Naive thymus-derived CD8-positive, alpha-beta T cell (primary cell): Measurements from ENCODE around the gene GAPDHS. TPM values are rescaled to one million over a fixed set of nuclear protein-coding genes. Genes with fewer than 3 reads are reported as not detected.

Experiments used
- ATAC-seq, 2 donors: fragments of 150-1000 bp; cut with Tn5 transposase in 1 of 2; sonication (Bioruptor Pico), chemical (Tn5 transposase) in 1 of 2; 1 replicate in 1 of 2; 2 replicates in 1 of 2; pipeline ENCODE4 v1.10.0; 2021; ENCODE audit warnings: mild to moderate bottlenecking in 2 of 2, moderate library complexity in 2 of 2
- POLR2A ChIA-PET: fragments of 350-600 bp; sonication (Branson Sonifier 250); formaldehyde crosslinking; loops from one replicate; lab custom pipeline; 2021; ENCODE audit warnings: antibody characterized with exemption; lab: Charles Lee
- DNase-seq, 10 donors: peaks; one replicate each; pipeline versions ENCODE4 v3.0.0 to v3.0.0-alpha.2; 2020 to 2022
- H3K27ac Mint-ChIP-seq, 10 donors: one replicate each; pipeline ENCODE4 v1.8.0; 2020 to 2022; ENCODE audit warnings: mild to moderate bottlenecking in 10 of 10, mixed read lengths in 10 of 10, moderate library complexity in 4 of 10, inconsistent platforms in 1 of 10
- H3K27me3 Mint-ChIP-seq, 5 donors: one replicate each; pipeline ENCODE4 v1.8.0; 2021 to 2022; ENCODE audit warnings: mixed read lengths in 5 of 5
- H3K36me3 Mint-ChIP-seq, 3 donors: one replicate each; pipeline ENCODE4 v1.8.0; 2020 to 2022; ENCODE audit warnings: mixed read lengths in 3 of 3, mild to moderate bottlenecking in 2 of 3, inconsistent platforms in 1 of 3
- H3K4me1 Mint-ChIP-seq, 4 donors: one replicate each; pipeline ENCODE4 v1.8.0; 2021 to 2022; ENCODE audit warnings: mixed read lengths in 4 of 4
- H3K4me3 Mint-ChIP-seq, 10 donors: one replicate each; pipeline ENCODE4 v1.8.0; 2020 to 2022; ENCODE audit warnings: mild to moderate bottlenecking in 10 of 10, mixed read lengths in 10 of 10, moderate library complexity in 6 of 10, inconsistent platforms in 1 of 10
- H3K9me3 Mint-ChIP-seq, 9 donors: one replicate each; pipeline ENCODE4 v1.8.0; 2020 to 2022; ENCODE audit warnings: mixed read lengths in 9 of 9, mild to moderate bottlenecking in 3 of 9, inconsistent platforms in 1 of 9, moderate library complexity in 1 of 9
- polyA plus RNA-seq, 3 donors: library from polyadenylated mRNA; unstranded; fragments of 300-500 nt; fragmentation: Illumina TruSeq; gene quantifications; one replicate each; pipeline ENCODE4 v1.2.3, GENCODE V29; 2021
- total RNA-seq, 8 experiments: library from RNA in 2 of 8; stranded (reverse) in 2 of 8; gene quantifications; one replicate each; pipeline ENCODE4 v1.2.3 and lab custom pipeline; 2021 to 2026

GAPDHS gene
- total and polyA plus RNA-seq, 5 experiments from 2014 or later, result not detected

DNA sequence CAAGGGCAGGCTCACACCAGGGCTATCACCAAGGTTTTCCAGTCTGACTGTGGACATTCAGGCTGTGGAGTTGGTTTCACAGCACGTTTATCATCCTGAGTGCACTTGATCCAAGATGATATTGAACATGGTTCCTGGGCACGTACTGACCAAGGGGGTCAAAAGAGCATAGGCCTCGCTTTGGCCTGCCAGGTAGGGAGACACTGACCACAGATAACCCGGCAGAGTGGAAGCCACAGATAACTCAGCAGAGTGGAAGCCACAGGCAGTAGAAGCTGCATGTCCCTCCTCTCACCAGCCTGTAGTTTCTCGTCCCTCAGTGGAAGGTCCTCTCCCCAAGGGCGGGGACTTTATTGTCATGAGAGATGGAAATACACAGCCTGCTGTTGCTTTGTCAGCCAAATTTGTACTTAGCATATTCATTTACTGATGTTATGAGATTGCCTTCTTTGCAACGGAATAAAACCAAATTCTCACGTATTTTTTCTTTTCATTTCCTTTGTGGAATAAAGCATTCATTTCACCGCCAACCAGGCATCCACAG is 34.2 kb upstream of the GAPDHS start:
- POLR2A ChIA-PET, result no interaction called here
- Mint-ChIP-seq H3K27me3 (peaks cover 0 to 18% (median 9%) of the 10 kb centered on the region in 5 donors), H3K36me3 (no peaks in the 10 kb centered on the region), H3K4me1 (peaks cover 0 to 9% (median 7%) of the 10 kb centered on the region in 4 donors), H3K9me3 (no peaks in the 10 kb centered on the region), H3K27ac (no peak overlapping the region), H3K4me3 (no peak overlapping the region)
- DNase-seq, result no peak
- no peak for ATAC-seq

DNA sequence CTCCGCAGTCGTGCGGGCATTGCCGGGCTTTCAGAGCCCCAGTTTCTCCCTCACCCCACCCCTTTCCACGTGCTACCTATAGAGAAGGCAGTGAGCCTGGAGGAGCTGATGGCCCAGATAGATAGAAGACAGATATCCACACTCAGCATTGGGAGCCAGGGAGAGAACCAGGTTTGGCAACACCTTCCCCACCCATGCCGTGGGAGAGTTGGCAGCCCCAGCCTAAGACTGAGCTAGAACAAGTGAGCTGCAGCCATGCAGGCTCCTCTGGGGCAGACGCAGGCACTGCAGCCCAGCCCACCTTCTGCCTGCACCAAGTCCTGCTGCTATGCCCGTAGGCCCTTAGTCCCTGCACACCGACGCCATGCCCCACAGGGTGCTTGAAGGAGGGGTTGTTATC is 32.6 kb upstream of the GAPDHS start:
- Mint-ChIP-seq H3K27ac (no peak overlapping the region), H3K27me3 (peaks cover 0 to 24% (median 10%) of the 10 kb centered on the region in 5 donors), H3K4me3 (no peak overlapping the region), H3K9me3 (no peaks in the 10 kb centered on the region), H3K36me3 (no peaks in the 10 kb centered on the region), H3K4me1 (peaks cover 0 to 5% (median 2%) of the 10 kb centered on the region in 4 donors)
- ATAC-seq (no peak), DNase-seq (no peak)
- POLR2A ChIA-PET, result no interaction called here

DNA sequence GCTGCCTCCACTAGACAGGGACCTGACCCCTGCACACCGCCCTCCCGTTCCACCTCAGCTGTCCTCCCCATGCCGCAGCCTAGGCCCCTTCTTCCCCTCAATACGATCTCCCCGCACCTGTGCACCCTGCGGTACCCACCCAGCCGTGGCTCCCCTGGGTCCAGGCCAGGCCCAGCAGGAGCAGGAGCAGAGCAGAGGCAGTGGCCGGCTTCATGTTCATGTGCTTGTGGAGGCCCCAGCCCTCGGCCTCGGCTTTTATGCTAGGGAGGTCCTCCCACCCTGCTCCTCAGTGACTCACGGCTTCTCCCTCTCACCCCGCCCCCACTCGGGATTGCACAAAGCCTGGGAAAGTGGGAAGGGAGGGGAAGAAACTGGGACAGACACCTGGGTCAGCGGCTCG is 31.6 kb upstream of the GAPDHS start:
- H3K27me3 Mint-ChIP-seq, result peaks cover 5 to 35% (median 18%) of the 10 kb centered on the region in 5 donors
- H3K9me3 Mint-ChIP-seq, result no peaks in the 10 kb centered on the region
- H3K36me3 Mint-ChIP-seq, result no peaks in the 10 kb centered on the region
- POLR2A ChIA-PET, result interaction anchor here (0.6 kb wide), 1 partner anchor 390 kb away, joined by 5 read pairs; no protein-coding TSS in a partner anchor
- DNase-seq, result no peak
- peak overlapping the region in 1 of 10 donors; percentile 9 for H3K27ac Mint-ChIP-seq
- no peak for ATAC-seq
- no peak overlapping the region for H3K4me3 Mint-ChIP-seq
- H3K4me1 Mint-ChIP-seq, result peaks cover 0 to 3% (median 1%) of the 10 kb centered on the region in 4 donors

DNA sequence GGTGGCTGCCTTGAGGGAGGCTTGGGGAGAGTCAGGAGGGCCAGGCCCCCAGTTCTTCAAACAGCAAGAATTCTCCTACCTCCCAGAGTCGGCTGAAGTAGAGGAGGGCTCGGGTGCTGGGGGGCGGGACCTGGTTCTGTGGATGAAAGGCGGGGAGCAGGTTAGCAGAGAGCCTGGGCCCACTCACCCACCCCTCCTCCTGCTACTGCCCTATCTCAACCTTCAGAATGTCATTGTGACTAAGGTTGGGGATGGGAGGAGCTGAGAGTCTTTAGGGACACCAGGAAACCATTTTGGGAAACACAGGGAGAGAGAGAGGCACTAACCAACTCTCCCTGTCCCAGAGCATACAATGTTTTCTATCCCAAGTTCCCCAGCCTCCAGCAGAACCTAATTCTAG is 30.5 kb upstream of the GAPDHS start:
- Mint-ChIP-seq H3K27ac (no peak overlapping the region), H3K36me3 (no peaks in the 10 kb centered on the region)
- POLR2A ChIA-PET, result no interaction called here

DNA sequence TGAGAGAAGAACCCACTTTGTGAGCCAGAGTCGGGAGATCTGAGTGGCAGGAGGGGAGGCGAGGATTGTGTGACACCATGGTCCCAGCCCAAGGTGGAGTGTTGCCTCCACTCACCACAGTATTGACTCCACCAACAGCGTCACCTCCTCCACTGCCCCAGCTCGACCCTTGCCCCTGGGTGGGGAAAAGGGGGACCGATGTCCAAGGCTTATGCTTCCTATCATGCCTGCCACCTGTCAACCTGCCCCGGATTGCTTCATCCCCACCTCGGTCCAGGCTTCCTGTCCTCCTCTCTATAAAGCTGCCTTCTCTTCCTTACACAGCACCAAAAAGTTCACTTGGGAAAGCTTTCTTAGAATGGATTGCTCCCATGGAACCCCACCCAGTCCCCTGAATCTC is 27.2 kb upstream of the GAPDHS start:
- no peaks in the 10 kb centered on the region for H3K9me3 Mint-ChIP-seq
- H3K36me3 Mint-ChIP-seq, result no peaks in the 10 kb centered on the region
- peak overlapping the region in 1 of 10 donors; percentile 69 for H3K27ac Mint-ChIP-seq
- POLR2A ChIA-PET, result interaction anchor here (0.5 kb wide), 1 partner anchor 288 kb away, joined by 4 read pairs; no protein-coding TSS in a partner anchor
- DNase-seq (no peak), ATAC-seq (no peak)
- peaks cover 5 to 55% (median 26%) of the 10 kb centered on the region in 5 donors for H3K27me3 Mint-ChIP-seq
- no peak overlapping the region for H3K4me3 Mint-ChIP-seq
- peaks cover 6 to 19% (median 16%) of the 10 kb centered on the region in 4 donors for H3K4me1 Mint-ChIP-seq

More for the DNA sequence above, 30.5 kb upstream of the GAPDHS start:
- H3K27me3 Mint-ChIP-seq, result peaks cover 5 to 43% (median 23%) of the 10 kb centered on the region in 5 donors
- H3K4me3 Mint-ChIP-seq, result no peak overlapping the region
- peaks cover 0 to 3% (median 1%) of the 10 kb centered on the region in 4 donors for H3K4me1 Mint-ChIP-seq
- ATAC-seq (no peak), DNase-seq (peak in 1 of 10 donors; percentile 8)
- H3K9me3 Mint-ChIP-seq, result no peaks in the 10 kb centered on the region

DNA sequence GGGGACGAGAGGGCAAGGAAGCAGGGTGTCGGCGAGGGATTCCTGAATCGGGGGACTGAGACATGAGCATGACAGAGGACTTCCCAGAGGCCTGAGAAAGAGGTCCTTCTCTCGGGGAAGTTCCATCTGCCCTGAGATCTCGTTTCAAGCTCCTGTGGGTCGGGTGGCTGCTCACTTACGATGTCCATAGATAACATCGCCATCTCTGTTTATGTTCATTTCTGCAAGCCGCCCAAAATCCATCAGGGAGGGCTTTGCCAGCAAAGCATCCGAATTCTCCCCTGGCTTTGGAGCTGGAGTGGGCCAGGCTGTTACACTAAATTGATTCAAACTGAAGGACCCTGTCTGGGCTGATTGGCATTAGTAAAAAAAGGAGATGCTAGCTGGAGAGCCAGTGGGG is 25.7 kb upstream of the GAPDHS start:
- H3K27me3 Mint-ChIP-seq, result peaks cover 9 to 60% (median 26%) of the 10 kb centered on the region in 5 donors
- DNase-seq (no peak), ATAC-seq (no peak)
- no peaks in the 10 kb centered on the region for H3K36me3 Mint-ChIP-seq
- POLR2A ChIA-PET, result no interaction called here
- peaks cover 3 to 19% (median 15%) of the 10 kb centered on the region in 4 donors for H3K4me1 Mint-ChIP-seq
- H3K9me3 Mint-ChIP-seq, result no peaks in the 10 kb centered on the region
- no peak overlapping the region for H3K4me3 Mint-ChIP-seq
- no peak overlapping the region for H3K27ac Mint-ChIP-seq

DNA sequence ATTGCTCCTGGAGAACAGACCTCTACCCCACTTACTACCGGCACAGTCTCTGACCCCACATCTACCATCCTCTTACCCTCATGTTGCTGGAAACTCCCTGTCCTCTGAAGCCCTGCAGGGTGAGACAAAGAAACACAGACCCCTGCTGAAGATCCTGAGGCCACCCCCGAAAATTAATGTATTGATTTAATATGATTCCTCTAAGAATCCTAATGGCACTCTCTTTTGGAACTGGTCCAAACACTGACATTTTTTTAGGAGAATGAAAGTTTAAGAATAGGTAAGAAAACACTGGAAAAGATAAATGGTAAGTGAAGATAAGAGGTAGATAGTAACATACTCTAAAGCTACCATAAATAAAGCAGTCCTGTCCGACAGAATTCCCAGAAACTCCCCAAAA is 25.1 kb upstream of the GAPDHS start:
- Mint-ChIP-seq H3K27me3 (peaks cover 9 to 60% (median 28%) of the 10 kb centered on the region in 5 donors), H3K36me3 (no peaks in the 10 kb centered on the region), H3K4me3 (no peak overlapping the region), H3K4me1 (peaks cover 3 to 19% (median 15%) of the 10 kb centered on the region in 4 donors), H3K9me3 (no peaks in the 10 kb centered on the region), H3K27ac (no peak overlapping the region)
- ATAC-seq, result no peak
- POLR2A ChIA-PET, result no interaction called here
- no peak for DNase-seq

DNA sequence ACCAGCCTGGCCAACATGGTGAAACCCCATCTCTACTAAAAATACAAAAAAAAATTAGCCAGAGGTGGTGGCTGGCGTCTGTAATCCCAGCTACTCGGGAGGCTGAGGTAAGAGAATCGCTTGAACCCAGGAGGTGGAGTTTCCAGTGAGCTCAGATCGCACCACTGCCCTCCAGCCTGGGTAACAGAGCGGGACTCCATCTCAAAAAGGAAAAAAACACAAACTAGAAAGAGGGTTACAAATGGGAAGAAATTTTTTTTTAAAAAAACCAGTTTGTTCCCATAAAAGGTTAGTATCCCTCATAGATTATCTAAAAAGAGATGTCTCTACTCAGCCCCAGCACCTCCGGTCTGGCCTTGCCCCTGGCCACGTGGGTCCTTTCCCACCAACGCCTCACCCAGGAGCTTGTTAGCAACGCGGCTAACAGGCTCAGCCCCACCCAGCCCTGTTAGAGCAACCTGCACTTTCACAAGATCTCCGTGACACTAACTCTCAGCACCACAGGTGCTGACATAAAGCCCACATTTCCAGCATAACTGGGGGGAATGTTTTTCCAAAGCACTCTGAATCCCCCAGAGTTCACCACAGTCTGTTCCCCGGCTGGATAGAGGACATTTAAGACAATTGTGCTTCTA is 24.1 kb upstream of the GAPDHS start:
- no peaks in the 10 kb centered on the region for H3K36me3 Mint-ChIP-seq
- POLR2A ChIA-PET, result no interaction called here
- H3K27ac Mint-ChIP-seq, result peak overlapping the region in 2 of 10 donors; percentile 47 to 59
- H3K4me3 Mint-ChIP-seq, result peak overlapping the region; percentile 68 to 87 (median 76)
- no peaks in the 10 kb centered on the region for H3K9me3 Mint-ChIP-seq
- ATAC-seq, result peak; percentile 69 to 89
- peaks cover 11 to 68% (median 30%) of the 10 kb centered on the region in 5 donors for H3K27me3 Mint-ChIP-seq
- H3K4me1 Mint-ChIP-seq, result peaks cover 3 to 19% (median 15%) of the 10 kb centered on the region in 4 donors
- DNase-seq, result peak in 6 of 10 donors; percentile 25 to 36 (median 28)

DNA sequence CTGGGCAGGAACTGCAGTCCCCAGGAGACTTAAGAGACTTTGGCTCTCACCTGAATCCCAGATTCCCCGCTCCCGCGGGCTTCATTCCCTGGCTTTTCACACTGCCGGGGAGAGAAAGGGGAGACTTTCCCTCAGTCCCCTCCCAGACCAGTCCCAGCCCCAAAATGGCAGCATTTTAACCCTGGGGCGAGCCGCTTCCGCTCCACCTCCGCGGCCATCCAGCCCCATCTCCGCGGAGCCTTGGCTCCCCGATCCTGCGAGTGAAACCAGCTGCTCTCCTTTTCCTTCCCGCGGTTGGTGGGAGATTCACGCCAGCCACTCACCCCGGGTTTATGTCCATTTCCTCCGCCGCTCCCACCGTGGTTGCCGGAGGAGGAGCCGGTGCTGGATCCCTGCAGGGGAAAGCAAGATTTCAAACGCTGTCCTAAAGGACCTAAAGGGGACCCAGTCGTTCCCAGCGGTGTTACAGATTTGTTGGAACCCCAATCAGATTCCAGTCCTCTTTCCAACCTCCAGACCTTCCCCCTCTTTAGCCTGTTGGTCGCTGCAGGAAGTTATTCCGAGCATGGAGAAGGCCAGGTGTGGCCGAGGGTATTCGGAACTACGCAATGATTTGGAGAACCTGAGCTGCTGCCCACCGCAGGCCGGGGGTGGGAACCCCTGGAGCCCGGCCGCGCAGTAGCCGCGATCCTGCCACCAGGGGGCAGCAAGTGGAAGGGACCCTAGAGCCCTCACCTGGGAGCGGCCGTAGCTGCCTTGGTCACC is 23.2 kb upstream of the GAPDHS start:
- peak overlapping the region; percentile 68 to 87 (median 76) for H3K4me3 Mint-ChIP-seq
- ATAC-seq (peak; percentile 74 to 92), DNase-seq (peak; percentile 49 to 83 (median 68))
- no peaks in the 10 kb centered on the region for H3K9me3 Mint-ChIP-seq
- peaks cover 3 to 19% (median 15%) of the 10 kb centered on the region in 4 donors for H3K4me1 Mint-ChIP-seq
- POLR2A ChIA-PET, result no interaction called here
- H3K36me3 Mint-ChIP-seq, result no peaks in the 10 kb centered on the region
- peak overlapping the region in 2 of 10 donors; percentile 35 to 59 for H3K27ac Mint-ChIP-seq
- H3K27me3 Mint-ChIP-seq, result peaks cover 13 to 77% (median 30%) of the 10 kb centered on the region in 5 donors

DNA sequence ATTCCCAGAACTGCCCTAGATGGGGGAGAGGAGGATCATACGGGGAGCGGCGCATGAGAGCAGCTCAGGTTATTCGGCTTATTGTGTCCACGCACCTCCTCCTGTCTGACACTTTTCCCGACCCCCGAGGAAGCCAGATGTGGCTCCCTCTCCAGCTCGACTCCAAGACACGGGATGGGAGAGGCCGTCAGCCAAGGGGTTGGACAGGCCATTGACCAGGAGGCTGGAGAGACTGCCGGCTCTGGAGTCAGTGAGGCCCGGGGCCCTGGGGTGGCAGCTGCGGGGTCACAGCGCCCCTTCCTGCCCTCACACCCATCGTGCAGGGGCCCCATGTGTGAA is 22.7 kb upstream of the GAPDHS start:
- DNase-seq (no peak), ATAC-seq (no peak)
- Mint-ChIP-seq H3K9me3 (no peaks in the 10 kb centered on the region), H3K27me3 (peaks cover 13 to 72% (median 31%) of the 10 kb centered on the region in 5 donors), H3K27ac (no peak overlapping the region), H3K36me3 (no peaks in the 10 kb centered on the region), H3K4me1 (peaks cover 3 to 19% (median 15%) of the 10 kb centered on the region in 4 donors), H3K4me3 (peak overlapping the region in 6 of 10 donors; percentile 68 to 87 (median 78))
- POLR2A ChIA-PET, result no interaction called here

DNA sequence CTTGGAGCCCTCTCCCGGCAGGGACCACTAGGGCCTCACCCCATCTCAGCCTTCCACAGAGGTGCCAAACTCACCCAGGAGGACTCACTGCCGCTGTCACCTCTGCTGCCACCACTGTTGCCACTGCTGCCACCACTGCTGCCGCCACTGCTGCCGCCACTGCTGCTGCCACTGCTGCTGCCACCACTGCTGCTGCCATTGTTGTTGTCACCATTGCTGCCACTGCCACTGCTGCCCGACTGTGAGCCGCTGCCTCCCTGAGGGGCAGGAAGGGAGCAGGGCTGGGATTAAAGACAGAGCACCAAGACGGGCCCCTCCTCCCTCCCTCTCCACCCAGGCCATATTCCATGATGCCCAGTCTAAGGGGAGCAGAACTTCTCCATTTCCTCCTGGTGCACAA is 21.9 kb upstream of the GAPDHS start:
- Mint-ChIP-seq H3K27me3 (peaks cover 9 to 65% (median 29%) of the 10 kb centered on the region in 5 donors), H3K4me1 (peaks cover 3 to 19% (median 15%) of the 10 kb centered on the region in 4 donors), H3K36me3 (no peaks in the 10 kb centered on the region), H3K27ac (peak overlapping the region in 1 of 10 donors; percentile 44), H3K9me3 (no peaks in the 10 kb centered on the region), H3K4me3 (peak overlapping the region in 1 of 10 donors; percentile 34)
- DNase-seq, result no peak
- ATAC-seq, result no peak
- POLR2A ChIA-PET, result no interaction called here

DNA sequence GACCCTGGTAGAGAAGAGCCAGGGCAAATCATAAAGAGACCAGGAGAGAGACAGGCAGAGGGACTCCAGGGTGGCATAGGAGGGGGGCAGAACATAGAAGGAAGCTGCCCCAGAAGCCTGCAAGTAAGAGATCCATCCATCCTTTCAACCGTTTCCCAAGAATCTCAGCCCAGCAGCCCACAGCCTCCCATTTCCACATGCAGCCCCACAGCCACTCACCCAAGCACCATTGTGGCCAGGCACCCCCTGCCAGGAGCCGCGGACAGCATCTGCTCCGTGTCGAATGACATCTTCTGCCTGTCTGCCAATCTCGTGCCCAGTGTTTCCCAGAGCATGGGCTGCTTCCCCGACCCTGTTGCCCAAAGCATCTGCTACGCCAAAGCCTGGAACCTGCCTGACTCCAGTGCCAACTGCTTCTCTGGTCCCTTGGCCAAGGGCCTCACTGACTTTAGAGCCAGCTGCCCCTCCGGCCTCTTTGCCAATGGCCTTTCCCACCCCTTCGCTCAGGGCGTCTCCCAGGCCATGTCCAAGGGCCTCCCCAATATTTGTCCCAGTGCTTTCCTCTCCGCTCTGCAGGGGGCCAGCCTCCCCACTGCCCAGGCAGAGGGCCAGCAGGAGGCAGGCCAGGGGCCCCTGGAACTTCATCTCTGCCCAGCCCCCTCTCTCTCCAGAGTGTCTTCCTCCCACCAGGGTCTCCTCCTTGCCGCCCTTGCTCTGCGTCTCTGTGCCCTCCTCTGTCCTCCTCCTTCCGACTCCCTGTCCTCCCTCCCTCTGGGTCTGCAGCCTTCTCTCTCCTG is 20.2 kb upstream of the GAPDHS start:
- peaks cover 3 to 19% (median 15%) of the 10 kb centered on the region in 4 donors for H3K4me1 Mint-ChIP-seq
- POLR2A ChIA-PET, result no interaction called here
- peaks cover 8 to 61% (median 28%) of the 10 kb centered on the region in 5 donors for H3K27me3 Mint-ChIP-seq

More for the DNA sequence above, 20.2 kb upstream of the GAPDHS start:
- no peaks in the 10 kb centered on the region for H3K9me3 Mint-ChIP-seq
- ATAC-seq (no peak), DNase-seq (no peak)
- no peak overlapping the region for H3K4me3 Mint-ChIP-seq
- H3K36me3 Mint-ChIP-seq, result no peaks in the 10 kb centered on the region
- no peak overlapping the region for H3K27ac Mint-ChIP-seq
